ENCODE data around the gene BAIAP2. TPM values are rescaled to one million over a fixed set of nuclear protein-coding genes. Genes with fewer than 3 reads are reported as not detected.

The BAIAP2 gene
- total and polyA plus RNA-seq, 2 of the 13 experiments (the other 11 are each of a cell fraction or from before 2014, with no cell fraction given), result 22.5 to 24.0 TPM

- 0 out of 2 replicates have a peak, but pooled peaks have one; percentile 11 for TF ChIP-seq PAXIP1 (CRISPR knock-in tag; conservative IDR thresholded peaks at IDR 0.05)
- peak; percentile 82; the same call in 1 of the 2 replicates for TF ChIP-seq ZNF891 (CRISPR knock-in tag; IDR thresholded peaks at IDR 0.05)
- peak; percentile 100 for TF ChIP-seq POLR2AphosphoS5 (IDR thresholded peaks at IDR 0.05; ENCODE audit: low read depth, low read length)
- TF ChIP-seq DBP (CRISPR knock-in tag; IDR thresholded peaks at IDR 0.05; ENCODE audit: not compliant biosample characterization), result peak; percentile 50
- TF ChIP-seq BHLHE40 (IDR thresholded peaks at IDR 0.05; ENCODE audit: low read length), result no peak
- TF ChIP-seq FOXK1 (CRISPR knock-in tag; IDR thresholded peaks at IDR 0.05; ENCODE audit: borderline replicate concordance, low read depth), result no peak; the same call in 1 of the 2 replicates
- TF ChIP-seq ZNF468 (CRISPR knock-in tag; IDR thresholded peaks at IDR 0.05), result no peak
- peak; percentile 70 for TF ChIP-seq HOXD1 (CRISPR knock-in tag; IDR thresholded peaks at IDR 0.05)
- TF ChIP-seq BRCA1 (CRISPR knock-in tag; IDR thresholded peaks at IDR 0.05), result peak; percentile 68; the same call in 1 of the 2 replicates
- TF ChIP-seq ZNF790 (CRISPR knock-in tag; IDR thresholded peaks at IDR 0.05; ENCODE audit: borderline replicate concordance), result peak; percentile 65; the same call in 1 of the 2 replicates
- 0 out of 2 replicates have a peak, but pooled peaks have one; percentile 19 for TF ChIP-seq HOMEZ (CRISPR knock-in tag; IDR thresholded peaks at IDR 0.05; ENCODE audit: low read depth)
- peak; percentile 56; the same call in 1 of the 2 replicates for TF ChIP-seq ZBED4 (CRISPR knock-in tag; IDR thresholded peaks at IDR 0.05; ENCODE audit: borderline replicate concordance)
- TF ChIP-seq ZNF766 (CRISPR knock-in tag; IDR thresholded peaks at IDR 0.05; ENCODE audit: borderline replicate concordance), result peak; percentile 50; the same call in 1 of the 2 replicates
- peak; percentile 79; the same call in 1 of the 2 replicates for TF ChIP-seq ZNF607 (CRISPR knock-in tag; IDR thresholded peaks at IDR 0.05; ENCODE audit: borderline replicate concordance)
- TF ChIP-seq ZNF263 (CRISPR knock-in tag; IDR thresholded peaks at IDR 0.05), result peak; percentile 61; the same call in 1 of the 2 replicates
- TF ChIP-seq MNT (IDR thresholded peaks at IDR 0.05), result no peak
- TF ChIP-seq ZNF598 (CRISPR knock-in tag; IDR thresholded peaks at IDR 0.05; ENCODE audit: borderline replicate concordance), result no peak
These were observed at the start of gene BAIAP2 (continued) for GRCh38 chr17:81034779-81035520.
